HepG2 (cell line): ENCODE data around the gene RASGRP2. TPM values are rescaled to one million over a fixed set of nuclear protein-coding genes. Genes with fewer than 3 reads are reported as not detected.

ENCODE experiments used
- ATAC-seq: fragments of 200-7000 bp; cut with Tn5 transposase; 3 replicates; pipeline ENCODE4 v1.9.1; 2020; ENCODE audit warnings: mild to moderate bottlenecking, moderate library complexity
- BruUV-seq: library from RNA; stranded (reverse); fragments of 400-500 nt; replicated peaks from 2 replicates; lab custom pipeline; 2021; lab: Mats Ljungman, UMichigan
- CTCF ChIA-PET: fragments of 300-600 bp; formaldehyde crosslinking; extraction: SDS; loops from one replicate; lab custom pipeline; 2021; ENCODE audit warnings: low total read pairs, inconsistent platforms, low intra/inter-chr PET ratio; lab: Yijun Ruan, JAX
- POLR2A ChIA-PET: fragments of 350-600 bp; sonication (Branson Sonifier 250); formaldehyde crosslinking; loops from one replicate; lab custom pipeline; 2020; ENCODE audit warnings: antibody characterized with exemption, inconsistent platforms; lab: Yijun Ruan, JAX
- DNase-seq: peaks from one replicate; pipeline ENCODE4 v3.0.0-alpha.2; 2015; ENCODE audit warnings: low spot score
- FAIRE-seq: peaks from 3 replicates; lab custom pipeline; 2011; peaks lifted over from hg19 to GRCh38; lab: Jason Lieb, UNC
- H2AFZ ChIP-seq: one replicate; pipeline ENCODE4 v1.6.1; 2011; ENCODE audit warnings: low read length, inconsistent platforms
- H3K27ac ChIP-seq: fragments of 300-600 bp; 3 replicates; pipeline ENCODE4 v1.8.0; 2011; ENCODE audit warnings: mixed run types, mild to moderate bottlenecking, mixed read lengths, low read length, inconsistent platforms; ENCODE audit not compliant: insufficient read depth; ENCODE audit errors: extremely low read length
- H3K27me3 ChIP-seq, 2 experiments: fragments of 200-600 bp in 1 of 2; 2 replicates in 1 of 2; 3 replicates in 1 of 2; pipeline versions ENCODE4 v1.6.0 to v1.8.0; 2011; ENCODE audit warnings: low read length in 2 of 2, mild to moderate bottlenecking in 2 of 2, moderate library complexity in 2 of 2, inconsistent platforms in 1 of 2; ENCODE audit not compliant: insufficient read depth in 2 of 2, control insufficient read depth in 1 of 2
- H3K36me3 ChIP-seq, 2 experiments: fragments of 200-600 bp in 1 of 2; replicated peaks in 1 of 2; 2 replicates in 1 of 2; 3 replicates in 1 of 2; pipeline versions ENCODE4 v1.5.1 to v1.8.0; 2011; ENCODE audit warnings: low read length in 2 of 2, inconsistent platforms in 1 of 2; ENCODE audit not compliant: insufficient read depth in 2 of 2, control insufficient read depth in 1 of 2
- H3K4me1 ChIP-seq: 2 replicates; pipeline ENCODE4 v1.5.1; 2012; ENCODE audit warnings: low read length, inconsistent platforms; ENCODE audit not compliant: insufficient read depth
- H3K4me2 ChIP-seq: 2 replicates; pipeline ENCODE4 v1.6.0; 2011; ENCODE audit warnings: low read depth, low read length, inconsistent platforms
- H3K4me3 ChIP-seq, 3 experiments: fragments of 200-600 bp in 1 of 3; sonication (generic), shearing (Covaris generic) in 1 of 3; replicated peaks in 1 of 3; 2 replicates each; pipeline ENCODE4 v1.5.1; 2011 to 2016; ENCODE audit warnings: low read length in 3 of 3, inconsistent platforms in 2 of 3, low read depth in 2 of 3, mild to moderate bottlenecking in 2 of 3, control low read depth in 1 of 3, mixed read lengths in 1 of 3; ENCODE audit not compliant: insufficient read depth in 1 of 3
- H3K79me2 ChIP-seq: one replicate; pipeline ENCODE4 v1.6.1; 2011; ENCODE audit warnings: low read length, inconsistent platforms; ENCODE audit not compliant: insufficient read depth
- H3K9ac ChIP-seq: 2 replicates; pipeline ENCODE4 v1.6.0; 2011; ENCODE audit warnings: mild to moderate bottlenecking, low read depth, low read length, inconsistent platforms; ENCODE audit not compliant: insufficient read depth
- H3K9me3 ChIP-seq: 2 replicates; pipeline ENCODE4 v1.5.1; 2012; ENCODE audit warnings: mild to moderate bottlenecking, low read length
- H4K20me1 ChIP-seq: 2 replicates; pipeline ENCODE4 v1.6.0; 2011; ENCODE audit warnings: inconsistent platforms, mild to moderate bottlenecking, low read length, moderate library complexity; ENCODE audit not compliant: insufficient read depth
- REST ChIP-seq, 2 experiments: IDR thresholded peaks; 2 replicates each; pipeline ENCODE4 v1.6.1; 2011 to 2012; ENCODE audit warnings: low read length in 2 of 2, borderline replicate concordance in 1 of 2, low read depth in 1 of 2, mild to moderate bottlenecking in 1 of 2, moderate library complexity in 1 of 2
- RNF2 ChIP-seq: fragments of 450-650 bp; conservative IDR thresholded peaks from 2 replicates; pipeline ENCODE4 v1.6.1; 2016; ENCODE audit warnings: low read depth
- ZNF740 ChIP-seq: sonication (generic); formaldehyde crosslinking; IDR thresholded peaks from 2 replicates; pipeline ENCODE4 v1.4.0; 2020; ENCODE audit warnings: missing genetic modification reagents
- ZNF772 ChIP-seq: sonication (generic); formaldehyde crosslinking; IDR thresholded peaks from 2 replicates; pipeline ENCODE4 v1.5.0; 2020; ENCODE audit warnings: mild to moderate bottlenecking, missing genetic modification reagents
- WGBS: methylation state at CpG from one replicate; pipeline ENCODE4 v1.1.6; 2017; ENCODE audit warnings: low lambda C conversion rate; 5-methylcytosine and 5-hydroxymethylcytosine counted together
- in situ Hi-C: cut with HindIII; loops from 2 replicates; pipeline ENCODE4 v1.10.0; 2017; ENCODE audit warnings: low pct_unique_long_range_greater_than_20kb; ENCODE audit not compliant: extremely low pct_ligation_motif_present
- intact Hi-C: fragments of 100-400 bp; cut with micrococcal nuclease; formaldehyde crosslinking; loops from one replicate; pipeline ENCODE4 v1.10.0; 2022; ENCODE audit not compliant: unreplicated experiment
- polyA plus RNA-seq, 8 experiments: library from polyadenylated mRNA; depleted of rRNA in 3 of 8; stranded (reverse) in 7 of 8; unstranded in 1 of 8; fragments of >200 nt; fragmentation: Illumina TruSeq in 4 of 8; extraction: Trizol in 4 of 8; gene quantifications; 2 replicates each; pipeline versions ENCODE4 v1.2.1 to v1.2.3, GENCODE V29; 2011 to 2016; ENCODE audit warnings: low read depth in 4 of 8, missing spikeins in 1 of 8, mixed read lengths in 1 of 8; ENCODE audit not compliant: insufficient read depth in 1 of 8
- total RNA-seq, 5 experiments: library from RNA; depleted of rRNA; stranded (reverse); fragments of >200 nt; fragmentation: Illumina TruSeq; extraction: Trizol; gene quantifications; 2 replicates each; pipeline ENCODE4 v1.2.3, GENCODE V29; 2016; ENCODE audit warnings: low read depth in 1 of 5

Gene RASGRP2
- total and polyA plus RNA-seq, 2 of the 13 experiments (the other 11 are each of a cell fraction or from before 2014, with no cell fraction given): 0.61 TPM; not detected in 1

- Histone ChIP-seq H3K36me3 (no peaks in the 10 kb centered on the region), H3K27ac (no peak overlapping the region), H3K9me3 (no peaks in the 10 kb centered on the region), H3K4me2 (no peak overlapping the region), H3K9ac (no peak overlapping the region), H3K4me1 (peaks cover 24% of the 10 kb centered on the region)
- BruUV-seq: no TSS peak
- no peak for ATAC-seq
- TF ChIP-seq ZNF772 (CRISPR knock-in tag): no peak
- no peak for TF ChIP-seq REST (IDR thresholded peaks at IDR 0.05; ENCODE audit: borderline replicate concordance in 1 of 2, low read depth in 1 of 2, low read length in 2 of 2)
- no peak for TF ChIP-seq RNF2
- no peak for TF ChIP-seq ZNF740 (CRISPR knock-in tag)
- TF ChIP-seq, all 625 proteins: peak for 0
- CTCF ChIA-PET: no interaction called here
- DNase-seq (no peak), FAIRE-seq (no peak)
- H3K27me3 ChIP-seq: peaks cover 3 to 15% of the 10 kb centered on the region in 2 experiments; a peak in 3 of 5 replicates
- POLR2A ChIA-PET: no interaction called here
- no peak overlapping the region for H3K4me3 ChIP-seq
- WGBS: 20% methylated on average over 3 of the region's 7 CpGs
- in situ Hi-C loops (no loop called here), intact Hi-C loops (no loop called here)
- no peaks in the 10 kb centered on the region for H4K20me1 ChIP-seq
- H3K79me2 ChIP-seq: no peaks in the 10 kb centered on the region
- H2AFZ ChIP-seq: no peak overlapping the region
These were observed 9.1 kb upstream of the RASGRP2 start for GRCh38 chr11:64753019-64753379.
